Activated T-helper 2 cell treated with anti-CD3 and anti-CD28 coated beads, Interferon-gamma antibody, Interleukin-2, Interleukin-4, amounts not matched to agents 10 μg/mL and 5 μg/mL and 100 μg/mL, durations not matched to agents 14 hours and 24 hours and 36 hours (primary cell): ENCODE measurements around the gene F8. TPM values are rescaled to one million over a fixed set of nuclear protein-coding genes. Genes with fewer than 3 reads are reported as not detected.
"Not testable (repeated sequence)": the region's sequence is repeated elsewhere in the genome, so short reads cannot be mapped to it uniquely, and the experiment has no call there.

Experiments
- DNase-seq: peaks from one replicate; pipeline ENCODE4 v3.0.0; 2021; ENCODE audit warnings: low spot score
- H3K27ac Mint-ChIP-seq: one replicate; pipeline ENCODE4 v1.8.0; 2021; ENCODE audit warnings: mixed read lengths
- H3K27me3 Mint-ChIP-seq: one replicate; pipeline ENCODE4 v1.8.0; 2021; ENCODE audit warnings: low read depth, mixed read lengths
- H3K36me3 Mint-ChIP-seq: one replicate; pipeline ENCODE4 v1.8.0; 2021; ENCODE audit warnings: low read depth, mixed read lengths
- H3K4me1 Mint-ChIP-seq: one replicate; pipeline ENCODE4 v1.8.0; 2021; ENCODE audit warnings: low read depth, mixed read lengths
- H3K4me3 Mint-ChIP-seq: one replicate; pipeline ENCODE4 v1.8.0; 2021; ENCODE audit warnings: low read depth, mild to moderate bottlenecking, moderate library complexity, mixed read lengths
- H3K9me3 Mint-ChIP-seq: one replicate; pipeline ENCODE4 v1.8.0; 2021; ENCODE audit warnings: mixed read lengths
- intact Hi-C: fragments of 100-400 bp; cut with micrococcal nuclease; formaldehyde crosslinking; loops from one replicate; pipeline ENCODE4 v1.15.1; 2023
- total RNA-seq: library from RNA; stranded (reverse); gene quantifications from 2 replicates; pipeline ENCODE4 v1.2.3, GENCODE V29; 2022

F8 gene
- total RNA-seq, 1 donor from 2014 or later, result 3.7 TPM

DNA sequence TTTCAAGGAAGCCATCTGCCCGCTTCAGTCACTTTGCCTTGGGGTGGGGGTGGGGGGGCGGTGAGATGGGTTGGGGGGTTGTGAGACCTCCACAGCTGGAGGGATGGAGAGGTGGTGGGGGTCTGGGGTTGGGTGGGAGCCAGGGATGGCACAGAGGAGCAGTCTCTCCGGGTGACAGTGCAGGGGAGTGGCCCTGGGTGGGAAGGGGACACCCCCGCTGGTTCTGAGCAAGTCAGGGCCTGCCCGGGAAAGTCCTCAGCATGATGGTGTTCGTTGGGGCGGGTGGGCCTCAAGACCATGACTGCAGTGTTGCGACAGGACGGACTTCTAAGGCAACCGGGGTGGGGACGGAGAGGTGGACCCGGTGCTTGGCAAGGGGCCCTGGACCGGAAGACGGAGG, 137.0 kb downstream of the F8 start:
- H3K27ac Mint-ChIP-seq, intact Hi-C loops, H3K4me1 Mint-ChIP-seq, H3K36me3 Mint-ChIP-seq, H3K9me3 Mint-ChIP-seq, H3K27me3 Mint-ChIP-seq, DNase-seq, H3K4me3 Mint-ChIP-seq: not testable (repeated sequence)

DNA sequence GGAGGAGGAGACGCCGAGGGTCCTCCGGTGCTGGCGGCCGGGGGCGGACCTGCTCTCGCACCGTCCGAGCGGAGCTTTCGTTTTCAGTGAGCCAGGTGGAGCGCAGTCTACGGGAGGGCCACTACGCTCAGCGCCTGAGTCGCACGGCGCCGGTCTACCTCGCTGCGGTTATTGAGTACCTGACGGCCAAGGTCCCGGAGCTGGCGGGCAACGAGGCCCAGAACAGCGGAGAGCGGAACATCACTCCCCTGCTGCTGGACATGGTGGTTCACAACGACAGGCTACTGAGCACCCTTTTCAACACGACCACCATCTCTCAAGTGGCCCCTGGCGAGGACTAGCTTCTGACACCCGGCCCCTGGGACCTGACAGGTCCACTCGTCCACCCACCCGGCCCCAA, 137.5 kb downstream of the F8 start:
- H3K27me3 Mint-ChIP-seq, H3K9me3 Mint-ChIP-seq, intact Hi-C loops, DNase-seq, H3K4me1 Mint-ChIP-seq, H3K36me3 Mint-ChIP-seq, H3K27ac Mint-ChIP-seq, H3K4me3 Mint-ChIP-seq: not testable (repeated sequence)

GRCh38 chrX:154884069-154884468, 138.5 kb downstream of the F8 start:
- H3K4me3 Mint-ChIP-seq, H3K36me3 Mint-ChIP-seq, DNase-seq, H3K9me3 Mint-ChIP-seq, H3K4me1 Mint-ChIP-seq, H3K27ac Mint-ChIP-seq, H3K27me3 Mint-ChIP-seq, intact Hi-C loops: not testable (repeated sequence)

DNA sequence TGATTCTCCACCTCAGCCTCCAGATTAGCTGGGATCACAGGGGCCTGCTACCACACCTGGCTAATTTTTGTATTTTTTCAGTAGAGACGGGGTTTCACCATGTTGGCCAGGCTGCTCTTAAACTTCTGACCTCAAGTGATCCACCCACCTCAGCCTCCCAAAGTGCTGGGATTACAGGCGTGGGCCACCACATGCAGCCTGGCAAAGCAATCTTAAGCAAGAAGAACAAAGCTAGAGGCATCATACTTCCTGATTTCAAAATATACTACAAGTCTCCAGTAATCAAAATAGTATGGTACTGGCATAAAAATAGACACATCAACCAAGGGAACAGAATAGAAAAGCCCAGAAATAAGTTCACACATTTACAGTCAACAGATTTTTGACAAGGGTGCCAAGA, 149.2 kb downstream of the F8 start:
- Mint-ChIP-seq H3K27ac (no peak overlapping the region), H3K27me3 (peaks cover 3% of the 10 kb centered on the region), H3K9me3 (peaks cover 17% of the 10 kb centered on the region), H3K4me3 (no peak overlapping the region), H3K36me3 (no peaks in the 10 kb centered on the region), H3K4me1 (no peaks in the 10 kb centered on the region)
- no peak for DNase-seq
- intact Hi-C loops, result no loop called here

GRCh38 chrX:154868522-154868921, 154.0 kb downstream of the F8 start:
- H3K4me3 Mint-ChIP-seq, H3K27ac Mint-ChIP-seq, DNase-seq, intact Hi-C loops, H3K36me3 Mint-ChIP-seq, H3K27me3 Mint-ChIP-seq, H3K4me1 Mint-ChIP-seq: not testable (repeated sequence)
- H3K9me3 Mint-ChIP-seq, result peaks cover 48% of the 10 kb centered on the region

- Mint-ChIP-seq H3K27me3 (no peaks in the 10 kb centered on the region), H3K27ac (no peak overlapping the region), H3K9me3 (no peaks in the 10 kb centered on the region), H3K36me3 (peaks cover 3% of the 10 kb centered on the region), H3K4me1 (no peaks in the 10 kb centered on the region), H3K4me3 (no peak overlapping the region)
- no peak for DNase-seq
- intact Hi-C loops, result no loop called here
Observed at GRCh38 chrX:154855256-154855655, 167.3 kb downstream of the F8 start.

GRCh38 chrX:154850957-154851611, 171.4 kb downstream of the F8 start:
- DNase-seq, result no peak
- intact Hi-C loops, result no loop called here
- H3K27ac Mint-ChIP-seq, result no peak overlapping the region
- no peaks in the 10 kb centered on the region for H3K36me3 Mint-ChIP-seq
- no peaks in the 10 kb centered on the region for H3K27me3 Mint-ChIP-seq
- H3K4me3 Mint-ChIP-seq, result no peak overlapping the region
- H3K4me1 Mint-ChIP-seq, result no peaks in the 10 kb centered on the region
- H3K9me3 Mint-ChIP-seq, result peaks cover 4% of the 10 kb centered on the region

- H3K27ac Mint-ChIP-seq, result no peak overlapping the region
- no peak for DNase-seq
Observed at GRCh38 chrX:154840856-154841255, 181.7 kb downstream of the F8 start.

DNA sequence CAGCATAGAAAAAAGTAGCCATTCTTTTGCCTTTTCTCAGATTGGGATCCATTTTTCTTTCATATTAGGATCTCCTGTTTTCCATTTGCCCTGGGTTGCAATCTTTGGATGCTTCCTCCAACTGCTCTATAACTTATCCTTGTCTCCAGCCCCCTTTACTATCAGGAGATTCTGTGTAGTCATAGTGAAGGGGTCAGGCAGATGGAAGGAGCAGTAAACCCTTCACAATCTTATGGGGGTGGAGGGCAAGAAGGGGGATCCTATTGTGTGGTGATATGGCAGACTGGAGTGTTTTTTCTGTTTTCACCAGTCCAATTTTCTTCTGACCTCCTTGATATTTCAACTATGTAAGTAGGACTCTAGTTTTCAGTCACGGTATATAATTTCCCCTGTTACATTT, 186.4 kb downstream of the F8 start:
- H3K27ac Mint-ChIP-seq, result no peak overlapping the region

More at GRCh38 chrX:154840856-154841255, 181.7 kb downstream of the F8 start:
- no peak overlapping the region for H3K4me3 Mint-ChIP-seq
- peaks cover 7% of the 10 kb centered on the region for H3K4me1 Mint-ChIP-seq
- intact Hi-C loops, result loop anchor here (5.0 kb wide), 1 partner anchor 79 kb away; the partner anchor contains the start of gene DKC1
- no peaks in the 10 kb centered on the region for H3K9me3 Mint-ChIP-seq
- peaks cover 4% of the 10 kb centered on the region for H3K27me3 Mint-ChIP-seq
- H3K36me3 Mint-ChIP-seq, result no peaks in the 10 kb centered on the region

DNA sequence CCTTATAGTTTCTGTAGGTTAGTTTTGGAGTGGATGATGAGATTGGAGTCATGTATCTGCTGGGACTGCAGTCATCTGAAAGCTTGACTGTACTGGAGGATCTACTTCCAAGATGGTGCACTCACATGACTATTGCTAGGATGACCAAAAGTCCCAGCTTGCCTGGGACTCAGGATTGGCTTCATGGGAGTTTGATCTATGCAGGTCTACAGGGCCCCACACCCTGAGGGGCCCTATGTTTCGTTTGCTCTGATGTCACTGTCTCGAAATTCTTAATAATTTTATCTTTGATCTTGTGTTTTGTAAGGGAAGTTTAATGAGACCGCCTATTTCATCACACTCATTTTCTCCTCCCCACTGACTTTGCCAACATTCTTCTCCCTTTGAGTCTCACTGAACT, 188.0 kb downstream of the F8 start, which contains the start of gene SMIM9:
SMIM9 (minus strand) TSS at position 101 of the 400 bp plus-strand sequence. CDS start 3,806 bp downstream, outside the sequence.
- Mint-ChIP-seq H3K36me3 (no peaks in the 10 kb centered on the region), H3K9me3 (no peaks in the 10 kb centered on the region), H3K4me1 (peaks cover 17% of the 10 kb centered on the region), H3K27me3 (no peaks in the 10 kb centered on the region), H3K4me3 (no peak within 1 kb of the TSS), H3K27ac (no peak within 1 kb of the TSS)
- DNase-seq, result no peak
- intact Hi-C loops, result no loop called here

More for the DNA sequence above, 186.4 kb downstream of the F8 start:
- Mint-ChIP-seq H3K4me1 (peaks cover 12% of the 10 kb centered on the region), H3K9me3 (no peaks in the 10 kb centered on the region), H3K36me3 (no peaks in the 10 kb centered on the region), H3K27me3 (no peaks in the 10 kb centered on the region), H3K4me3 (no peak overlapping the region)
- no peak for DNase-seq
- intact Hi-C loops, result no loop called here

- H3K36me3 Mint-ChIP-seq, result no peaks in the 10 kb centered on the region
- DNase-seq, result no peak
- no peaks in the 10 kb centered on the region for H3K27me3 Mint-ChIP-seq
- H3K27ac Mint-ChIP-seq, result no peak overlapping the region
- H3K4me1 Mint-ChIP-seq, result peaks cover 24% of the 10 kb centered on the region
- H3K4me3 Mint-ChIP-seq, result no peak overlapping the region
- intact Hi-C loops, result no loop called here
- H3K9me3 Mint-ChIP-seq, result no peaks in the 10 kb centered on the region
Observed at GRCh38 chrX:154833746-154834274, 188.7 kb downstream of the F8 start.

DNA sequence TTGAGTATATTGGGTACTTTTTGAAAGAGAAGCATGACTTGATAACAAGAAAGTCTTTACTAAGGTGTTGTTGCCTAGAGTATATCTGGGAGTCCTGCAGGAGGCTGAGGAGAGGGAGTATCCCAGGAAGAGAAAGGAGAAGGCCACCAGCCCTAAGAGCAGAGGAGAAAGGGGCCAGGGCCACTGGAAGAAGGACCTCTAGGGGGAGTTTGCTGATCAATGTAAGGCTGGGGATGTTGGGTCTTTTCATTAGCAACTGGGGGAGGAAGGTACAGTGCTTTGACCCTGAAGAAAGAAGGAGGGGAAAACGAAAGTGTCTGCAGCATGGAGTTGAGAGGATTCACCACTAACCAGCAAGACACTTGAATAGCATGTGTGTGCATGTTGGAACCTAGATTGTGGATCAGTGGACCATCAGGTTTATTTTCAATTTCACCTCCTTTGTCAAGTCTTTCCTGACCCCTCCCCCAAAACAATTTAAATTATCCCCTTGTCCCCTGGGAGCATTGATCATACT, 192.5 kb downstream of the F8 start:
- Mint-ChIP-seq H3K4me1 (peaks cover 25% of the 10 kb centered on the region), H3K27me3 (no peaks in the 10 kb centered on the region), H3K36me3 (no peaks in the 10 kb centered on the region), H3K4me3 (no peak overlapping the region), H3K27ac (no peak overlapping the region), H3K9me3 (no peaks in the 10 kb centered on the region)
- DNase-seq, result no peak
- intact Hi-C loops, result no loop called here

GRCh38 chrX:154829134-154829533, 193.4 kb downstream of the F8 start:
- Mint-ChIP-seq H3K27me3 (no peaks in the 10 kb centered on the region), H3K9me3 (no peaks in the 10 kb centered on the region), H3K4me1 (peaks cover 25% of the 10 kb centered on the region), H3K4me3 (no peak overlapping the region), H3K36me3 (no peaks in the 10 kb centered on the region), H3K27ac (no peak overlapping the region)
- intact Hi-C loops, result no loop called here
- no peak for DNase-seq
